Measurements from ENCODE around the gene PRSS27. TPM values are rescaled to one million over a fixed set of nuclear protein-coding genes. Genes with fewer than 3 reads are reported as not detected.

PRSS27 gene
- polyA plus RNA-seq, 1 donor (not counting 4 experiments of a cell fraction or from before 2014, with no cell fraction given) = 0.20 TPM

- no peaks in the 10 kb centered on the region for H3K9me3 ChIP-seq (ENCODE audit: control insufficient read depth, low read depth, low read length)
- TF ChIP-seq EZH2 (IDR thresholded peaks at IDR 0.05; ENCODE audit: low read length) = no peak
- TF ChIP-seq, protein P1, sequence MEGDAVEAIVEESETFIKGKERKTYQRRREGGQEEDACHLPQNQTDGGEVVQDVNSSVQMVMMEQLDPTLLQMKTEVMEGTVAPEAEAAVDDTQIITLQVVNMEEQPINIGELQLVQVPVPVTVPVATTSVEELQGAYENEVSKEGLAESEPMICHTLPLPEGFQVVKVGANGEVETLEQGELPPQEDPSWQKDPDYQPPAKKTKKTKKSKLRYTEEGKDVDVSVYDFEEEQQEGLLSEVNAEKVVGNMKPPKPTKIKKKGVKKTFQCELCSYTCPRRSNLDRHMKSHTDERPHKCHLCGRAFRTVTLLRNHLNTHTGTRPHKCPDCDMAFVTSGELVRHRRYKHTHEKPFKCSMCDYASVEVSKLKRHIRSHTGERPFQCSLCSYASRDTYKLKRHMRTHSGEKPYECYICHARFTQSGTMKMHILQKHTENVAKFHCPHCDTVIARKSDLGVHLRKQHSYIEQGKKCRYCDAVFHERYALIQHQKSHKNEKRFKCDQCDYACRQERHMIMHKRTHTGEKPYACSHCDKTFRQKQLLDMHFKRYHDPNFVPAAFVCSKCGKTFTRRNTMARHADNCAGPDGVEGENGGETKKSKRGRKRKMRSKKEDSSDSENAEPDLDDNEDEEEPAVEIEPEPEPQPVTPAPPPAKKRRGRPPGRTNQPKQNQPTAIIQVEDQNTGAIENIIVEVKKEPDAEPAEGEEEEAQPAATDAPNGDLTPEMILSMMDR (optimal IDR thresholded peaks at IDR 0.05 in 1 of 3, IDR thresholded peaks at IDR 0.05 in 1 of 3, conservative IDR thresholded peaks at IDR 0.05 in 1 of 3; ENCODE audit: extremely low read depth in 1 of 3, insufficient read depth in 2 of 3, low read length in 3 of 3) = no peak
- peaks cover 7% of the 10 kb centered on the region for H4K20me1 ChIP-seq (ENCODE audit: control insufficient read depth, extremely low read depth, insufficient read depth, low read length)
- H3K9ac ChIP-seq (ENCODE audit: control insufficient read depth, extremely low read depth, insufficient read depth, low read length) = no peak overlapping the region
- H3K4me2 ChIP-seq (ENCODE audit: control insufficient read depth, extremely low read depth, insufficient read depth, low read depth, low read length) = no peak overlapping the region
- H3K79me2 ChIP-seq (ENCODE audit: control insufficient read depth, insufficient read depth, low read length) = peaks cover 15% of the 10 kb centered on the region
- no peak overlapping the region for H3K27ac ChIP-seq (ENCODE audit: control insufficient read depth, insufficient read depth, low read length)
- DNase-seq (ENCODE audit: low read depth, low spot score) (no peak), FAIRE-seq (no peak)
- peaks cover 7% of the 10 kb centered on the region for H3K4me1 ChIP-seq (ENCODE audit: control insufficient read depth, extremely low read depth, insufficient read depth, low read length)
- no peak overlapping the region for H2AFZ ChIP-seq (ENCODE audit: control insufficient read depth, low read length)
- H3K4me3 ChIP-seq (ENCODE audit: control insufficient read depth in 2 of 3, extremely low read depth in 1 of 3, insufficient read depth in 2 of 3, low read depth in 1 of 3, low read length in 3 of 3) = no peak overlapping the region
- dilution Hi-C loops (cut with MboI; ENCODE audit: extremely low pct_ligation_motif_present, low sequenced_read_pairs) = no loop called here
- no peaks in the 10 kb centered on the region for H3K27me3 ChIP-seq (ENCODE audit: control insufficient read depth, extremely low read depth, insufficient read depth, low read length)
- no peaks in the 10 kb centered on the region for H3K9me1 ChIP-seq (ENCODE audit: control insufficient read depth, extremely low read depth, insufficient read depth, low read length)
- H3K36me3 ChIP-seq (ENCODE audit: control insufficient read depth in 2 of 2, extremely low read depth in 1 of 2, insufficient read depth in 2 of 2, low read length in 2 of 2) = peaks cover 0 to 2% of the 10 kb centered on the region in 2 experiments
These were observed 28.9 kb upstream of the PRSS27 start for GRCh38 chr16:2748757-2749455.

- H3K79me2 ChIP-seq (ENCODE audit: control insufficient read depth, insufficient read depth, low read length) = no peaks in the 10 kb centered on the region
- dilution Hi-C loops (cut with MboI; ENCODE audit: extremely low pct_ligation_motif_present, low sequenced_read_pairs) = no loop called here
- TF ChIP-seq EZH2 (IDR thresholded peaks at IDR 0.05; ENCODE audit: low read length) = no peak
- TF ChIP-seq, protein P1 (optimal IDR thresholded peaks at IDR 0.05 in 1 of 3, IDR thresholded peaks at IDR 0.05 in 1 of 3, conservative IDR thresholded peaks at IDR 0.05 in 1 of 3; ENCODE audit: extremely low read depth in 1 of 3, insufficient read depth in 2 of 3, low read length in 3 of 3) = no peak
- no peaks in the 10 kb centered on the region for H3K27me3 ChIP-seq (ENCODE audit: control insufficient read depth, extremely low read depth, insufficient read depth, low read length)
- no peak overlapping the region for H2AFZ ChIP-seq (ENCODE audit: control insufficient read depth, low read length)
- H3K4me2 ChIP-seq (ENCODE audit: control insufficient read depth, extremely low read depth, insufficient read depth, low read depth, low read length) = no peak overlapping the region
- no peaks in the 10 kb centered on the region for H4K20me1 ChIP-seq (ENCODE audit: control insufficient read depth, extremely low read depth, insufficient read depth, low read length)
- H3K9ac ChIP-seq (ENCODE audit: control insufficient read depth, extremely low read depth, insufficient read depth, low read length) = no peak overlapping the region
- H3K9me3 ChIP-seq (ENCODE audit: control insufficient read depth, low read depth, low read length) = no peaks in the 10 kb centered on the region
- DNase-seq (ENCODE audit: low read depth, low spot score) = no peak
- peaks cover 0 to 2% of the 10 kb centered on the region in 2 experiments for H3K36me3 ChIP-seq (ENCODE audit: control insufficient read depth in 2 of 2, extremely low read depth in 1 of 2, insufficient read depth in 2 of 2, low read length in 2 of 2)
- H3K27ac ChIP-seq (ENCODE audit: control insufficient read depth, insufficient read depth, low read length) = no peak overlapping the region
- H3K4me3 ChIP-seq (ENCODE audit: control insufficient read depth in 2 of 3, extremely low read depth in 1 of 3, insufficient read depth in 2 of 3, low read depth in 1 of 3, low read length in 3 of 3) = no peak overlapping the region
- FAIRE-seq = no peak
- no peaks in the 10 kb centered on the region for H3K9me1 ChIP-seq (ENCODE audit: control insufficient read depth, extremely low read depth, insufficient read depth, low read length)
- H3K4me1 ChIP-seq (ENCODE audit: control insufficient read depth, extremely low read depth, insufficient read depth, low read length) = no peaks in the 10 kb centered on the region
These were observed 25.9 kb upstream of the PRSS27 start for GRCh38 chr16:2745961-2746360.
